ENCODE data around the gene HECW1. TPM values are rescaled to one million over a fixed set of nuclear protein-coding genes. Genes with fewer than 3 reads are reported as not detected.

Gene HECW1
- total and polyA plus RNA-seq, 2 experiments from 2014 or later, result 2.0 to 4.8 TPM

DNA sequence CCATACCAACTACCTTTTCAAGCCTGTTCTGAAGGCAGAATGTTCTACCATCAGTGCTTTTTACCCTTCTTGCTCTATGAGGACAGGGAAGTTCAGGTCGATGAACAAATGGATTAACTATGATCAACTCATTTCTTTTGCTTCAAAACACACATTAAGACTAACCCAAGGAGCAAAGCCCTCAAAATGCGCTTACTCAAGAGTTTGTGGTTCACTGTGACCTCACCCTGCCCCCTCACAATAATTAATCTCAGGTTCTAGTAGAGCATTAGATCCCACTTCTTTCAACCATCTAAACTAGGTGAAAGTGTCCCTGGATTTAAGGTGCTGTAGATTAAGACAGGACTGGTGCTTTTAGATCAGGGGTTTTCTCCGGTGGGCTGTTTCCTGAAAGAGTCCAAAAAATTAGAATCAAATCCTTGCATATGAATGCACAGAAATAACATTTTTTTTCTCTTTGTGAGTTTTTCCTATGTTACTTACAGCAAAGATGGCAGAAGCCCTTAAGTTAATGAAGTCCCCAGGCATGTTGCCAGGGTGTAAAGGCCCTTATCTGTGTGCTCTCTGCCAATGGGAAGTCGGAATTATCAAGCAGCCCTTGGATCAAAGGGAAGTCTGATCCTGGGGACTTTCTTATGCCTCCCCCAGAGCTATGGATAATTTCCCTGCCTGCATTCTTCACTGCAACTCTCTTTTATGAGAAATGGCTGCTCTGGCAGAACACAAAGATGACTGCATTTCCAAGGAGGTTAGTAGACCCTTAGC is 264.9 kb downstream of the HECW1 start:
- WGBS, 2 experiments (ENCODE audit: low coverage in 1 of 2, low lambda C conversion rate in 2 of 2, missing lambda C conversion rate in 2 of 2), result 83 to 87% methylated on average over 4 of the region's 4 CpGs
- H3K4me3 ChIP-seq, result no peak overlapping the region
- in situ Hi-C loops (cut with MboI), result no loop called here
- H3K9ac ChIP-seq, result no peak overlapping the region
- no peak for DNase-seq
- no peaks in the 10 kb centered on the region for H3K9me3 ChIP-seq (ENCODE audit: low read depth)
- TF ChIP-seq EZH2 (IDR thresholded peaks at IDR 0.05; ENCODE audit: insufficient read depth, poor library complexity, severe bottlenecking) (no peak), EZH2phosphoT487 (IDR thresholded peaks at IDR 0.05; ENCODE audit: insufficient read depth, low read depth) (no peak)
- no peaks in the 10 kb centered on the region for H3K36me3 ChIP-seq (ENCODE audit: low read depth)
- H3K79me2 ChIP-seq (ENCODE audit: insufficient read depth), result no peaks in the 10 kb centered on the region
- H3K4me1 ChIP-seq (ENCODE audit: insufficient read depth), result no peaks in the 10 kb centered on the region
- no peak overlapping the region for H2AFZ ChIP-seq
- no peaks in the 10 kb centered on the region for H4K20me1 ChIP-seq (ENCODE audit: insufficient read depth)
- no peak overlapping the region for H3K27ac ChIP-seq
- H3K4me2 ChIP-seq (ENCODE audit: unreplicated experiment), result no peak overlapping the region
- H3K9me2 ChIP-seq (ENCODE audit: insufficient read depth), result no peaks in the 10 kb centered on the region
- no peaks in the 10 kb centered on the region for H3F3A ChIP-seq (ENCODE audit: insufficient read depth)
- no peaks in the 10 kb centered on the region for H3K27me3 ChIP-seq (replicated peaks; ENCODE audit: insufficient read depth)

DNA sequence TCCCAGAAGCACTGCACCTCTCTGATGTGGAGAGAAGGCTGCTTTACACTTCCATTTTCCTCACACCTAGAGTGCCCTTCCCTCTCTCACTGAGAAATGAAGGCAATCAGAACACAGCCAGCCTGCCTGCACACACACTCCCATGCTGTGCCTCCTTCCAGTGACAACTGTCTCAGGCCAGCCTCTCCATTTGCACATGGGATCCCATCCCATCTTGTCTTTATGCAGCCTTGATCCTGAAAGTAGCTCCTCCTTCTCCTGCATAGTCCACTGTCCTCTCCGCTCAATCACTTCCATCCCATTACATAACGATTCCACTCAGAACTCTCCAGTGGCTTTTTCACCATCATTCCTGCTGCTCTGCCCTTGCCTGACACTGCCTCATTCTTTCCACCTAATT is 266.8 kb downstream of the HECW1 start:
- no peaks in the 10 kb centered on the region for H3K4me1 ChIP-seq (ENCODE audit: insufficient read depth)
- no peaks in the 10 kb centered on the region for H3K79me2 ChIP-seq (ENCODE audit: insufficient read depth)
- in situ Hi-C loops (cut with MboI), result no loop called here
- H3K9me2 ChIP-seq (ENCODE audit: insufficient read depth), result no peaks in the 10 kb centered on the region
- no peak overlapping the region for H3K9ac ChIP-seq
- no peak overlapping the region for H3K27ac ChIP-seq
- H3K4me3 ChIP-seq, result no peak overlapping the region
- no peaks in the 10 kb centered on the region for H3F3A ChIP-seq (ENCODE audit: insufficient read depth)
- no peaks in the 10 kb centered on the region for H4K20me1 ChIP-seq (ENCODE audit: insufficient read depth)
- WGBS, 2 experiments (ENCODE audit: low coverage in 1 of 2, low lambda C conversion rate in 2 of 2, missing lambda C conversion rate in 2 of 2), result 68 to 71% methylated on average over 2 of the region's 2 CpGs
- H3K27me3 ChIP-seq (replicated peaks; ENCODE audit: insufficient read depth), result no peaks in the 10 kb centered on the region
- no peak overlapping the region for H2AFZ ChIP-seq
- no peaks in the 10 kb centered on the region for H3K9me3 ChIP-seq (ENCODE audit: low read depth)
- H3K36me3 ChIP-seq (ENCODE audit: low read depth), result no peaks in the 10 kb centered on the region
- H3K4me2 ChIP-seq (ENCODE audit: unreplicated experiment), result no peak overlapping the region
- DNase-seq, result no peak
- no peak for TF ChIP-seq EZH2 (IDR thresholded peaks at IDR 0.05; ENCODE audit: insufficient read depth, poor library complexity, severe bottlenecking)
- TF ChIP-seq EZH2phosphoT487 (IDR thresholded peaks at IDR 0.05; ENCODE audit: insufficient read depth, low read depth), result no peak

GRCh38 chr7:43384616-43385308 is 272.3 kb downstream of the HECW1 start:
- Histone ChIP-seq H3K4me1 (ENCODE audit: insufficient read depth) (no peaks in the 10 kb centered on the region), H2AFZ (no peak overlapping the region)
- peak; percentile 16 for DNase-seq

DNA sequence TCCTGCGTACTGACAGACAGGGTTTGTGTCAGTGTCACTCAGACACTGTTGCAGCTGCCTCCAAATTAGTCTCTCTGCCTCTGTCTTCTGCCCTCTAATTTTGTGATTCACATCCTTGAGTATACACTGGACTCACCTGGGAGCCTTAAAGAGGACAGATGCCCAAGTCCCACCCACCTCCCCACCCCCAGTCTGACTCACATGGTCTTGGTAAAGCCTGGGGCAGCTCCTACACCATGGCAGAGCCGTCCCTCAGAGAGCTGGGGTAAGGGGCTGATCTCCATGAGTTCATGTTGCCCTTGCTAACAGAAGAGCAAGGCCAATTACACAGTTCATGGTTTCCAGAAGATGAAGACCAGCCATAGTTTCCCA is 272.8 kb downstream of the HECW1 start:
- Histone ChIP-seq H3F3A (ENCODE audit: insufficient read depth) (no peaks in the 10 kb centered on the region), H3K9ac (no peak overlapping the region), H3K79me2 (ENCODE audit: insufficient read depth) (no peaks in the 10 kb centered on the region), H3K36me3 (ENCODE audit: low read depth) (no peaks in the 10 kb centered on the region), H3K4me3 (no peak overlapping the region), H3K4me1 (ENCODE audit: insufficient read depth) (no peaks in the 10 kb centered on the region), H3K4me2 (ENCODE audit: unreplicated experiment) (no peak overlapping the region), H3K9me2 (ENCODE audit: insufficient read depth) (no peaks in the 10 kb centered on the region), H3K27me3 (replicated peaks; ENCODE audit: insufficient read depth) (no peaks in the 10 kb centered on the region), H2AFZ (no peak overlapping the region), H3K27ac (no peak overlapping the region), H4K20me1 (ENCODE audit: insufficient read depth) (no peaks in the 10 kb centered on the region), H3K9me3 (ENCODE audit: low read depth) (no peaks in the 10 kb centered on the region)
- WGBS, 2 experiments (ENCODE audit: low coverage in 1 of 2, low lambda C conversion rate in 2 of 2, missing lambda C conversion rate in 2 of 2), result 88 to 93% methylated on average over 2 of the region's 2 CpGs
- in situ Hi-C loops (cut with MboI), result no loop called here
- DNase-seq, result no peak
- TF ChIP-seq EZH2 (IDR thresholded peaks at IDR 0.05; ENCODE audit: insufficient read depth, poor library complexity, severe bottlenecking), result no peak

More at GRCh38 chr7:43384616-43385308, 272.3 kb downstream of the HECW1 start:
- Histone ChIP-seq H3K36me3 (ENCODE audit: low read depth) (no peaks in the 10 kb centered on the region), H3F3A (ENCODE audit: insufficient read depth) (no peaks in the 10 kb centered on the region), H4K20me1 (ENCODE audit: insufficient read depth) (no peaks in the 10 kb centered on the region), H3K9ac (no peak overlapping the region), H3K4me2 (ENCODE audit: unreplicated experiment) (no peak overlapping the region), H3K9me3 (ENCODE audit: low read depth) (no peaks in the 10 kb centered on the region), H3K4me3 (no peak overlapping the region), H3K27ac (no peak overlapping the region), H3K79me2 (ENCODE audit: insufficient read depth) (no peaks in the 10 kb centered on the region), H3K9me2 (ENCODE audit: insufficient read depth) (no peaks in the 10 kb centered on the region), H3K27me3 (replicated peaks; ENCODE audit: insufficient read depth) (no peaks in the 10 kb centered on the region)
- 50 to 56% methylated on average over 7 to 8 of the region's 8 CpGs for WGBS, 2 experiments (ENCODE audit: low coverage in 1 of 2, low lambda C conversion rate in 2 of 2, missing lambda C conversion rate in 2 of 2)
- no peak for TF ChIP-seq EZH2 (IDR thresholded peaks at IDR 0.05; ENCODE audit: insufficient read depth, poor library complexity, severe bottlenecking)
- TF ChIP-seq EZH2phosphoT487 (IDR thresholded peaks at IDR 0.05; ENCODE audit: insufficient read depth, low read depth), result no peak
- in situ Hi-C loops (cut with MboI), result no loop called here
